NCI-H69 (cell line): ENCODE results near the gene ERFL.
"Not testable (repeated sequence)": the region's sequence is repeated elsewhere in the genome, so short reads cannot be mapped to it uniquely, and the experiment has no call there.

ENCODE experiments used
- DNase-seq: peaks from one replicate; lab custom pipeline; 2025; lab: John Stamatoyannopoulos, UW

The ERFL gene

DNA sequence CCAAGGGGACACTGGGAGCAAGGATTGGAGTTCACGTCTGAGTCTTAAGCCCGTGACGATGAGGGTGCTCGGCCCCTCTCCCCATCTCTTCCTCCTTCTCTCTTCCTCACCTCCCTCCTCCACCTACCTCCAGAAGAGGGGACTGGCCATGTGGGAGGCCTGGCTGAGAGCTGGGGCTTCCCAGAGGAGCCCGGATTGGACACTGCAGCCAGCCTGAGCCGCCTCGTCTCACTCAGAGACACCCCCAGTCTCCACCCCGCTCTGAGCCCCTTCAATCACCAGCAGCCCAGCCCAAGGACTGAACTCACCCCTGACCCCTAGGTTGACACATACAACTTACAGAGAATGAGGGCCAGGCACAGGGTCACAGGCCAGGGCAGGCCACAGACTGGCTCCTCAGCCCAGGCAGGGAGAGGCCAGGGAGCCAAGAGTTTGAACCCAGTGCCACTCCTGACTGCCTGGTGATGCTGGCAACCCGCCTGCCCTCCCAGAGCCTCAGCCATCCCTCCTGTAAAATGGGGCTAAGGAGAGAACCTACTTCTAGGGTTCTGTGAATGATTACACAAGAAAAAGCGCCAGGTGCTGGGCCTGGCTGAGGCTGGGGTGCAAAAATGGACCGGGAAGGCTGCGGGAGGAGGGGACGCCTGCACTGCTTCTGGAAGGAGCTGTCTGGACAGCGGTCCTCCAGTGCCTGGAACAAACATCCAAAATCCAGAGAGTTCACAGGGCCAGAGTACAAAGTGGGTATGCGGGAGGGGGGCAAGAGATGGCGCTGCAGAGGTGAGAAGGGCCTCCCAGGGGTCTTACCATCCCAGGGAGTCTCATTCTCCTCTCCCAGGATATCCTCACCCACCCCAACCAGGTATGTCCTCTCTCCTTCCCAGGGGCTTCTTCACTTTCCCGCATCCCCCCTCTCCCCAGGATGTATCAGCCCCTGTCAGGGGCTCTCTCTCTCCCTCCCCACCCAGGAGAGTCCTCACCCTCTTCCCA, 50.0 kb downstream of the ERFL start:
- no peak for DNase-seq

GRCh38 chr19:41876847-41877832, 51.1 kb downstream of the ERFL start, which contains the start of gene CD79A:
Gene CD79A (plus strand): TSS chr19:41877279. CDS start chr19:41877305, 26 bp downstream.
- no peak for DNase-seq

DNA sequence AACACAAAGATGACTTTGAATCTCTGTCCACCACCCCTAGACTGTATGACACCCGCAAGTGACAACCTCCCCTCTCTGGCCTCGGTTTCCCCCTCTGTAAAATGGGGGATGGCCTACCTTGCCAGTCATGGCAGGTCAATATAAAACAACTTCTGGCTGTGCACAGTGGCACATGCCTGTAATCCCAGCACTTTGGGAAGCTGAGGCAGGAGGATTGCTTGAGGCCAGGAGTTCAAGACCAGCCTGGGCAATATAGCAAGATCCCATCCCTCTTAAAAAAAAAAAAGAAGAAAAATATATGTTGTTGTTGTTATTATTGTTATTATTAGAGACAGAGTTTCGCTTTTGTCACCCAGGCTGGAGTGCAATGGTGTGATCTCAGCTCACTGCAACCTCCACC, 52.3 kb downstream of the ERFL start:
- not testable (repeated sequence) for DNase-seq

DNA sequence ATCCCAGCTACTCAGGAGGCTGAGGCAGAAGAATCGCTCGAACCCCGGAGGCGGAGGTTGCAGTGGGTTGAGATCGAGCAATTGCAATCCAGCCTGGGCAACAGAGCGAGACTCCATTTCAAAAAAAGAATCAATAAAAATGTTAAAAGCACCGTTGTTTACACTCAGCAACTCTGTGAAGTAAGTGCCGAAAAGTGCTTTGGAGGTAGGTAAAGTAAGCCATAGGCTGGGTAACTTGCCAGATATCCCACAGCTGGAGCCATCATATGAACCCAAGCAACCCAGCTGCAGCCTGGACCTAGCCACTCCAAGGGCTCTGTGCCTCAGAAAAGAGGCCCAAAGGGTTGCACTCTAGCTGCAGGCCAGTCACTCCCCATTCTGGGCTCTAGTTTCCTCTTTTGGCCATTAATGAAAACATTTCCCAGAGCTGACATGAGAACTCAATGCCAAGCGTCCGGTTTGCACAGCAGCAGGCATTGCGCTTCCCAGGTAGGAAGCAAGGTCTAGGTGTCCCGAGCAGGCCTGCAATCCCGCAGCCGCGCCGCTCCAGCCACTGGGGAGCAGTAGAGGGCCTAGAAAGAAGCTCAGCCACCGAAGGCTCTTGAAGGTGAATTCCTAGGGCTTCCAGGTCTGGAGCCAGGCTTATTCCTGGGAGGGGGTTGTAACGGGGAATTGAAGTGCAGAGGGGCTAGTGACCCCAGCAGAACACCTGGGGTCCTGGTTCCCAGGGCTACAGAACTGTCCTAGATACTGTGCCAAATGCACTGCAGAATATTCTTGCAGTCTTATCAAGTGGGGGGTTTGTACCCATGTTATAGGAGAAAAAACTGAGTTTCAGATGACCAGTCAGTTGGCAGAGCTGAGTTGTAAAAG, 55.2 kb downstream of the ERFL start:
- peak; percentile 86 for DNase-seq

DNA sequence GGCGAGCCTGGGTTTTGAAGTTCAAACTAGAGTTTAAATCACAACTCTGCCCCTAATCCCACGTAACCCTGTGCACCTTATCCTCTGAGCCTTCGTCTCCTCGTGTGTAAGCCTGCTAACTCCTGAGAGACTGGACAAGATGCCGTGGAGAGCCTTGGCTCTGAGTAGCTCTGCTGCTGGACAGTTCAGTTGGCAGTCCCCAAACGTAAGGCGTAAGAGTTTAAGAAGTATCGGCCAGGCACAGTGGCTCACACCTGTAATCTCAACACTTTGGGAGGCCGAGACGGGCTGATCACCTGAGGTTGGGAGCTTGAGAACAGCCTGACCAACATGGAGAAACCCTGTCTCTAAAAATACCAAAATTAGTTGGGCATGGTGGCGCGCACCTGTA, 55.9 kb downstream of the ERFL start:
- DNase-seq = no peak

DNA sequence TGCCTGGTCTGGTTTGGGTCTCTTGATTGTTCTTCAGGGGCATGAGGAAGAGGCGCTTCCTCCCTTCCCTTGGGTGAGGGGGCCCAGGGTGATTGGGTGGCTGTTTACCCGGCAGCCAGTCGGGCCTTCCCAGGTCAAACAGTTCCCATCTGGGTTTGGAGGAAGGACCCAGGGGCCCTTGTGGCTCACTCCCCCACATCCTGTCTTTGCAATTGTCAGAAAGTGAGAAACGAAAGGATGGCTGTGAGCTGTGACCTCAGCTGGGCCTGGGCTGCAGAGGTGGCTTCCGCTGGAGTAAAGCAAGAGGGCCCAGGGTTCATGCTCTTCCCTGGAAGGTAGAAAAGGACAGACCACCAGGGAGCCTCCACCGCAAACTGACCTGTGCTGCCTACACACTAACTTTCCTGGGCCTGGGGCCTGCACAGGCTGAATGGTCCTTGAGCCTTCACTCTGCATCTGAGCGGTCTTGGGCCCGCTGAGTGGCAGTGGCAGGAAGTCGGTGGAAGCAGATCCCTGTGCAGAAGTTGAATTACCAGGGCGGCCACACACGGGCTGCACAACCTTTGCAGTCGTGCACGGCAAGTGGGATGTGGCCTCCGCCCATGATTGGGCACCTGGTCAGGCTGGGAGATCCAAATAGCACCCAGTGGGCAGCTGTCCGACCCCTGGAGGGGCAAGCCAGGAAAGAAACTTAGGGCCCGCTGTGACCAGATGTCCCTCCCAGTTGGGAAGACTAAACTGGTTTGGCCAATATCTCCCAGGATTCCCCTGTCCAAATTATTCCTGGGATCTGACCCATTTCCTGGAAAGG, 56.5 kb downstream of the ERFL start:
- DNase-seq = no peak

DNA sequence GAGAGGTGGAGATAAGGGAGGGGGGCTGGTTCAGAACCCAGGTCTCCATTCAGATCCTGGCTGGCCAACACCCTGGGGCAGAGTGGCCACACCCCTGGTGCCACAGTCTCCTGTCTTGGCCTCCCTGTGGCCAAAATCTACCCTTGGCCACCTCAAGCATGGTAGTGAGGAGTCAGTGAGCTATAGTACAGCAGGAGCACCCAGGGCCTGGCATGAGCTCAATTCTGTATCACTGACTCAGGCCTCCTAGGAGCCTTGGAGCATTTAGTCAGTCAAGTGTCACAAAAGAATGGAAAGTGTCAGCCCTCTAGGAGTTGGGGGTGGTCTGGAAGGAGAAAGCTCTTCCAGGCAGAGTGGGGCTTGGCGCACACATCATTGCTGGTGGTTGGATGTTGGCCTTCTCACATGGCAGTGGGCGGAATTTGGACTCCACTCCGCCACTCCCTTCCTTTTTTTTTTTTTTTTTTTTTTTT, 57.8 kb downstream of the ERFL start:
- no peak for DNase-seq

DNA sequence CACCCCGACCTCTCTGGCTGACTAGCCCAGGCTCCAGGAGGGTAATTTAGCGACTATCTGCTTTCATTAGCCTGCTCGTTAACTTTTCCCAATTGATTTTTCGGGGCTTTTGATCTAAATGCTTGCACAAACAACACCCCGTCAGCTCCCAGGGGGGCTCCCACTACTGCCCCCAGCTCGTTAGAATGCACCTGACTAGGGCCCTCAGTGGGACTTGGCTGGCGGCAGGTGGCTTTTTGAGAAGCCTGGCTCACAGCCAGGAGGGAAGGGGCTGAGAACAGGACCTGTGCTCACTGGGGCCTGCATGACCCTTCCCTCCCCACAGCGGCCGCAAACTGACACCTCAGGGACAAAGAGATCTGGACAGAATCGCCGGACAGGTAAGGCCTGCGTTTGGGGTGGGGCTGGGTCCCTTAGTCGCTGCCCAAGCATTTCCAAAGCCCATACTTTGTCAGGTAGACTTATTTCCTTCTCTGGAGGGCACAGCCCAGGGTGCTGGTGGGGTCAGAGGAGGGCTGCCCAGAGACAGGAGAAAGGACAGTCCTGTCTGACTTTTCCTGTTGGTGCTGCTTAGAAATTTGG, 58.8 kb downstream of the ERFL start:
- DNase-seq = peak; percentile 67

- DNase-seq = no peak
These were observed 59.3 kb downstream of the ERFL start for GRCh38 chr19:41868989-41869300.

- no peak for DNase-seq
These were observed 59.9 kb downstream of the ERFL start for GRCh38 chr19:41868120-41868988.

GRCh38 chr19:41866284-41866683, 62.0 kb downstream of the ERFL start:
- DNase-seq = peak; percentile 73

GRCh38 chr19:41864374-41864773, 63.9 kb downstream of the ERFL start:
- no peak for DNase-seq

DNA sequence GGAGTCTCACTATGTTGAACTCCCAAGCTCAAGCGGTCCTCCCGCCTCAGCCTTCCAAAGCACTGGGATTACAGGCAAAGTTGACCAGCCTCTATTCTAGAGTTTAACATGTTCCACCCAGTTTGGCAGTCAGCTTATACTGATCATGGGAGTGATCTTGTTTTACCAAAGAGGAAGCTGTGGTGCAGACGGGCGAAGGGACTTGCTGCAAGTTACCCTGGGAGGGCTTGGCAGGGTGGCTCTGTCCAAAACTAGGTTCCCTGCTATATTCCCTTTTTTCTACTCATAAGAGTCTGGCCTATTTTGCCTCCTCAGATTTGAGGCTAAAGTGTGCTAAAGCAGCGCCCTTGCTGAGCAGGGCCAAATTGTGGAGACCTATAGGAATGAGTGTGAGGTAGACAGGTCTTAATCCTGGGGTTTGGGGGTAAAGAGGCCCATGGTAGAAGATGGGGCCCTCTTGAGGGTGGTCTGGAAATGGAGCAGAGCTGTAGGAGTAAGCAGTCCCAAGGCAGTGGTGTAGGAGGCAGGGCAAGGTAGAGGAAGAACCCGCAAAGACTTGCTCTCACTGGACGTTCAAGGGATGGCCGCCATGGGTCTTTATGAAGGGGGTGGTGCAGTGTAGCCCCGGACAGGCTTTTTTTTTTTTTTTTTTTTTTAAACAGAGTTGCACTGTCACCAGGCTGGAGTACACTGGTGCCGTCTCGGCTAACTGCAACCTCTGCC, 64.9 kb downstream of the ERFL start:
- no peak for DNase-seq

- no peak for DNase-seq
These were observed 65.7 kb downstream of the ERFL start for GRCh38 chr19:41862445-41862986.

DNA sequence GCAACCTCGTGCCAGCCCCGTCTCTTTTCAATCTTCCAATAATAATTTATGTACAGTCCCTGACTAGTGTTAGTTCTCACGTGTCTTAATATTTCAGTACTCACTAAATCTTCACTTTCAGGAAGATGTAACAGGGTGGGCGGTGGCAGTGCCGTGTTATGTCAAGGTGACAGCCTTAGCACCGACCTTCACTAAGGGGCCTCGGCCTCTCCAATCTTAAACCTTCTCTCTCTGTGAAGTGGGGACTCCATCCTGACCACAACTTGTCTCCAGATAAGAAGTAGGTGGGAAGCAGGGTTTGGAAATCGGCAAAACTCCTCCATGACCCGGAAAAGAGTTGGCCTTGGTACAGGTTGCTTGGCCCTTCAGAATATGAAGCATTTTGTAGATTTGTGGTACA, 66.4 kb downstream of the ERFL start:
- no peak for DNase-seq

DNA sequence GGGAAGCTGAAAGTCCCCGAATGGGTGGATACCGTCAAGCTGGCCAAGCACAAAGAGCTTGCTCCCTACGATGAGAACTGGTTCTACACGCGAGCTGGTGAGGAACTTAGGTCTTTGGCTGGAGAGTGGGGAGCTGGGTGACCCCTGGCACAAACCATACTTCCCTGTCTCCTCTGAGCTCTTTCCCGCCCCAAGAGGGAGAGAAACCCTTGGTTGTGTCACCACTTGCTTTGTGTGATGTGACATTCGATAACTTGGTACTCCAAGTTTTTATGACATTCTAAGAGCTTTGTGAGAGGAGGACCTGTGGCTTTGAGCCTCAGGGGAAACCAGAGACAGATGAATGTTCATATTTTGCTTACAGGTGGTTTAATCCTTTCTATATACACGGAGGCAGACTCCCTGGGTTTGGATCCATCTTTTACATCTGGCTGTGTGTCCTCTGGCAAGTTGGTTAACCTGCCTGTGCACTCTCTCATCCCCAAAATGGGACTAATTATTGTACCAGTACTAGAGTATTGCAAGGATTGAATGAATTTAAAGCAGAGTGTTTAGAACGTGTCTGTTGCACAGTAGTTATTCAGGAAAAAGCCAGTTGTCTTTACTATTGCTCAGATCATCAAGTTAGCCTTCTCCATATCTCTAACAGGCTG, 67.0 kb downstream of the ERFL start:
- no peak for DNase-seq

GRCh38 chr19:41860419-41861115, 67.7 kb downstream of the ERFL start:
- DNase-seq = no peak
